ENCODE data around the gene KCNMA1. TPM values are rescaled to one million over a fixed set of nuclear protein-coding genes. Genes with fewer than 3 reads are reported as not detected.

Gene KCNMA1
- total RNA-seq, 3 donors from 2014 or later, result 13.6 to 37.8 (median 15.1) TPM

GRCh38 chr10:77279207-77279606 is 358.4 kb downstream of the KCNMA1 start:
- DNase-seq (ENCODE audit: low spot score in 2 of 2), result peak in 1 of 2 donors; percentile 28
- Histone ChIP-seq H3K9me3 (no peaks in the 10 kb centered on the region), H3K27me3 (peaks cover 0 to 4% of the 10 kb centered on the region in 2 donors), H3K36me3 (no peaks in the 10 kb centered on the region), H3K27ac (no peak overlapping the region), H3K4me3 (no peak overlapping the region), H3K4me1 (peaks cover 0 to 3% of the 10 kb centered on the region in 2 donors)
- intact Hi-C loops (cut with DNase I; ENCODE audit: low total_unique reads), result no loop called here
- TF ChIP-seq CTCF (IDR thresholded peaks at IDR 0.05) (no peak), POLR2AphosphoS5 (IDR thresholded peaks at IDR 0.05) (no peak), POLR2A (IDR thresholded peaks at IDR 0.05) (no peak)

GRCh38 chr10:77274046-77274795 is 363.4 kb downstream of the KCNMA1 start:
- no peak overlapping the region for H3K27ac ChIP-seq
- peaks cover 0 to 1% of the 10 kb centered on the region in 2 donors for H3K4me1 ChIP-seq

GRCh38 chr10:77269163-77269562 is 368.4 kb downstream of the KCNMA1 start:
- Histone ChIP-seq H3K27me3 (no peaks in the 10 kb centered on the region), H3K4me3 (no peak overlapping the region), H3K27ac (no peak overlapping the region), H3K4me1 (no peaks in the 10 kb centered on the region), H3K9me3 (no peaks in the 10 kb centered on the region), H3K36me3 (no peaks in the 10 kb centered on the region)
- intact Hi-C loops (cut with DNase I; ENCODE audit: low total_unique reads), result no loop called here
- TF ChIP-seq POLR2AphosphoS5 (IDR thresholded peaks at IDR 0.05), result no peak
- no peak for TF ChIP-seq CTCF (IDR thresholded peaks at IDR 0.05)
- TF ChIP-seq POLR2A (IDR thresholded peaks at IDR 0.05), result no peak
- no peak for DNase-seq (ENCODE audit: low spot score in 2 of 2)

More at GRCh38 chr10:77274046-77274795, 363.4 kb downstream of the KCNMA1 start:
- intact Hi-C loops (cut with DNase I; ENCODE audit: low total_unique reads), result no loop called here
- Histone ChIP-seq H3K36me3 (no peaks in the 10 kb centered on the region), H3K27me3 (peaks cover 0 to 4% of the 10 kb centered on the region in 2 donors), H3K4me3 (no peak overlapping the region), H3K9me3 (no peaks in the 10 kb centered on the region)
- TF ChIP-seq POLR2AphosphoS5 (IDR thresholded peaks at IDR 0.05), result no peak
- no peak for TF ChIP-seq POLR2A (IDR thresholded peaks at IDR 0.05)
- TF ChIP-seq CTCF (IDR thresholded peaks at IDR 0.05), result no peak
- DNase-seq (ENCODE audit: low spot score in 2 of 2), result no peak

GRCh38 chr10:77268721-77269120 is 368.9 kb downstream of the KCNMA1 start:
- no peaks in the 10 kb centered on the region for H3K27me3 ChIP-seq
- H3K4me3 ChIP-seq, result no peak overlapping the region
- H3K9me3 ChIP-seq, result no peaks in the 10 kb centered on the region
- no peak overlapping the region for H3K27ac ChIP-seq
- no peak for TF ChIP-seq CTCF (IDR thresholded peaks at IDR 0.05)
- no peak for TF ChIP-seq POLR2A (IDR thresholded peaks at IDR 0.05)
- TF ChIP-seq POLR2AphosphoS5 (IDR thresholded peaks at IDR 0.05), result no peak
- DNase-seq (ENCODE audit: low spot score in 2 of 2), result no peak
- H3K36me3 ChIP-seq, result no peaks in the 10 kb centered on the region
- H3K4me1 ChIP-seq, result no peaks in the 10 kb centered on the region
- intact Hi-C loops (cut with DNase I; ENCODE audit: low total_unique reads), result no loop called here
